ENCODE results near the gene PRIMA1.

PRIMA1 gene

GRCh38 chr14:93720981-93721483 lies 67.3 kb downstream of the PRIMA1 start:
- no peak for TF ChIP-seq CTCF (IDR thresholded peaks at IDR 0.05; ENCODE audit: low read depth, low read length)
- no peak for DNase-seq (ENCODE audit: extremely low read depth, low read depth)

DNA sequence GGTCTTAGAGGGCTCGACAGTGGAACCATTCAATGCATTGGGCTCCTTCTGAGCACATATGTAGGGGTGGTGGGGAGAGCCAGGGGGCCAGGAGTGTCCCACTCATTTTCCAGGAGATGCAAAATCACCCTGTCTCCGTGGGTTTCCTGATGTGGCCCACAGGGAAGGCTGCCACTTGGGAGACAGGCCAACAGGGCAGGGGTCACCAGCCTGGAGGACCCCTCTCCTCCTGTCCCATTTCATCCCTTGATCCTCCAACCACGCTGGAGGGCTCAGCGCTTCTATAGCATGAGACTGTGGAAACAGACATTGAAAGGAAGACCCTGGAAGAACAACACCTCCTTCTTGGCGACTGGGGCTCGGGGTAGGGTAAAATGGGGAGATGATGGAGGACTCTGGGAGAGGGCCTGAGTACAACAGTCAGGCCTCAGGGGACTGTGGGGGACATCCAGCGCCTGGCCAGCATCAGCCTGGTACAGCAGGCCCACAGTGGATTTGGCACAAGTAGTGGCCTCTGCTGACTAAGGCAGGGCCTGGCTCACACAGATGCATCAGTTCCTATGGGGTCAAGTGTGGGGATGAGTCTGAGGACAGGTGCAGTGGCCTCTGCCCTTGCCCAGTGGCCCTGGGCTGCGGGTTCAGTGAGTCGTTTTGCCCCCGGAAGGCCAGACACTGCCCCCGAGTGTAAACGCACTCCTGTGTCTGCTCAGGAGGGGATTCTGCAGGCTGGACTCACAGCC lies 68.0 kb downstream of the PRIMA1 start:
- no peak for TF ChIP-seq CTCF (IDR thresholded peaks at IDR 0.05; ENCODE audit: low read depth, low read length)
- no peak for DNase-seq (ENCODE audit: extremely low read depth, low read depth)

- no peak for TF ChIP-seq CTCF (IDR thresholded peaks at IDR 0.05; ENCODE audit: low read depth, low read length)
Observed at GRCh38 chr14:93719256-93719655, 69.0 kb downstream of the PRIMA1 start.

DNA sequence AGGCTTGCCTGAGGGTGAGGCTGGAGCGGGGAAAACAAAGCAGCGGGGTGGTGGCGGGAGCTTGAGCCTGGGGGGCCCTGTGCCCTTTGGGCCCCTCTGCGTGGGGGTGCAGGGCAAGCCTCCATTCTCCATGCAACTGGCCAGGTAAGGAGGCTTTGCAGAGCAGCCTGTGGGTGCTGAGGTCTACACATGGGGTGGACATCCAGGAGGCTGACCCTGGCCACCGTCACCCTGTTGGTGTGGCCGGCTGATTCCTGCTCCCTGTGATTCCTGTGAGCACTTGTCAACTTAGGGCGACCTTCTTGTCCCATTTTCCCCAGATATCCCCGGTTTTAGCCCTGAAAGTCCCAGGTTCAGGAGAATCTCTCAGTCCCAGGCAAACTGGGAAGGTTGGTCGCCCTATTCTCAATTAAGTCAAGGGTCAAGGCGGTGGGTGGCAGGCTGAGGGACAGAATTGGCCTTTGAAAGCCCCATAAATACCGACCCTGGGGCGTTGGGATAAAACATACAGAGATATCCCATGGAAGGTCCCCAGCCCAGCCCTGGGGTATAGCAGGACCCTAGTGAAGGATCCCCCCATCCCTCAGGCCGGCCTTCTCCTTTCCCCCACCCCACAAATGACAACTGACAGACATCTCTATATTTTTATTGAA lies 70.5 kb downstream of the PRIMA1 start:
- TF ChIP-seq CTCF (IDR thresholded peaks at IDR 0.05; ENCODE audit: low read depth, low read length), result no peak
- no peak for DNase-seq (ENCODE audit: extremely low read depth, low read depth)

More at GRCh38 chr14:93719256-93719655, 69.0 kb downstream of the PRIMA1 start:
- DNase-seq (ENCODE audit: extremely low read depth, low read depth), result no peak

- DNase-seq (ENCODE audit: extremely low read depth, low read depth), result no peak
- TF ChIP-seq CTCF (IDR thresholded peaks at IDR 0.05; ENCODE audit: low read depth, low read length), result no peak
Observed at GRCh38 chr14:93716746-93717667, 71.3 kb downstream of the PRIMA1 start.

GRCh38 chr14:93716002-93716745 lies 72.1 kb downstream of the PRIMA1 start:
- no peak for TF ChIP-seq CTCF (IDR thresholded peaks at IDR 0.05; ENCODE audit: low read depth, low read length)
- DNase-seq (ENCODE audit: extremely low read depth, low read depth), result no peak
